Mucosa of descending colon (tissue), 3 donors: Measurements from ENCODE around the gene PEA15. TPM values are rescaled to one million over a fixed set of nuclear protein-coding genes. Genes with fewer than 3 reads are reported as not detected.

Experiments
- ATAC-seq: fragments of 200-7000 bp; cut with Tn5 transposase; one replicate; pipeline ENCODE4 v1.9.1; 2020; ENCODE audit warnings: mild to moderate bottlenecking, moderate library complexity
- DNase-seq, 3 donors: peaks; one replicate each; pipeline ENCODE4 v3.0.0-alpha.2; 2020
- H3K36me3 ChIP-seq: fragments of 200-600 bp; one replicate; pipeline ENCODE4 v1.8.0; 2021; ENCODE audit warnings: low read depth, mild to moderate bottlenecking
- H3K4me1 ChIP-seq: fragments of 200-600 bp; one replicate; pipeline ENCODE4 v1.8.0; 2021; ENCODE audit warnings: low read depth, mild to moderate bottlenecking
- H3K4me3 ChIP-seq: fragments of 200-600 bp; one replicate; pipeline ENCODE4 v1.8.0; 2021; ENCODE audit warnings: mild to moderate bottlenecking
- H3K9me3 ChIP-seq: fragments of 200-600 bp; one replicate; pipeline ENCODE4 v1.8.0; 2021; ENCODE audit warnings: mild to moderate bottlenecking
- CTCF ChIP-seq: fragments of 200-600 bp; IDR thresholded peaks from one replicate; pipeline ENCODE4 v1.8.0; 2022; ENCODE audit warnings: antibody characterized with exemption, mild to moderate bottlenecking
- intact Hi-C, 2 donors: fragments of 100-400 bp; cut with DNase I in 1 of 2; cut with micrococcal nuclease in 1 of 2; formaldehyde crosslinking; loops; one replicate each; pipeline versions ENCODE4 v1.11.0 to v1.11.1; 2022; cut with DNase I, micrococcal nuclease
- total RNA-seq, 3 donors: library from RNA; stranded (reverse); fragmentation: NEBNext Ultra II Directional in 2 of 3; extraction: Animal tissue kit (Norgen Biotek cat#: 25700) in 2 of 3; gene quantifications; one replicate each; pipeline versions ENCODE4 v1.2.1 to v1.2.4, GENCODE V29; 2021 to 2023
- donor health status: DM: no; HTN: no; CAD: no; lungs with moderate emphysema.
- donor health status: DM: no; HTN: no; CAD: no.
- donor health status: DM: no; HTN: yes; CAD: no.

Gene PEA15
- total RNA-seq, 3 donors from 2014 or later: 31.6 to 125 (median 36.6) TPM

- no peak for TF ChIP-seq CTCF
- Histone ChIP-seq H3K4me1 (no peaks in the 10 kb centered on the region), H3K4me3 (no peak overlapping the region), H3K36me3 (peaks cover 4% of the 10 kb centered on the region), H3K9me3 (no peaks in the 10 kb centered on the region)
- no peak for ATAC-seq
- DNase-seq: no peak
- intact Hi-C loops: no loop called here
Measured at GRCh38 chr1:160236806-160237205, 31.6 kb downstream of the PEA15 start.

- intact Hi-C loops: no loop called here
- Histone ChIP-seq H3K36me3 (peaks cover 4% of the 10 kb centered on the region), H3K4me3 (no peak overlapping the region), H3K4me1 (no peaks in the 10 kb centered on the region), H3K9me3 (no peaks in the 10 kb centered on the region)
- no peak for TF ChIP-seq CTCF
- ATAC-seq (no peak), DNase-seq (no peak)
Measured at GRCh38 chr1:160237558-160237957, 32.4 kb downstream of the PEA15 start.

- no peak overlapping the region for H3K4me3 ChIP-seq
- TF ChIP-seq CTCF: no peak
- peaks cover 4% of the 10 kb centered on the region for H3K36me3 ChIP-seq
- ATAC-seq: no peak
- DNase-seq: no peak
- no peaks in the 10 kb centered on the region for H3K9me3 ChIP-seq
- intact Hi-C loops: no loop called here
- H3K4me1 ChIP-seq: no peaks in the 10 kb centered on the region
Measured at GRCh38 chr1:160238408-160238807, 33.2 kb downstream of the PEA15 start.

GRCh38 chr1:160239582-160240299, 34.6 kb downstream of the PEA15 start:
- intact Hi-C loops: no loop called here
- no peaks in the 10 kb centered on the region for H3K4me1 ChIP-seq
- no peak overlapping the region for H3K4me3 ChIP-seq
- no peaks in the 10 kb centered on the region for H3K9me3 ChIP-seq
- TF ChIP-seq CTCF: no peak
- H3K36me3 ChIP-seq: peaks cover 4% of the 10 kb centered on the region
- DNase-seq (no peak), ATAC-seq (no peak)

GRCh38 chr1:160243767-160244166, 38.6 kb downstream of the PEA15 start:
- Histone ChIP-seq H3K9me3 (no peaks in the 10 kb centered on the region), H3K4me3 (no peak overlapping the region), H3K36me3 (peaks cover 4% of the 10 kb centered on the region), H3K4me1 (no peaks in the 10 kb centered on the region)
- intact Hi-C loops: no loop called here
- no peak for DNase-seq
- no peak for ATAC-seq
- no peak for TF ChIP-seq CTCF
